ENCODE data around the gene KIF1B. TPM values are rescaled to one million over a fixed set of nuclear protein-coding genes. Genes with fewer than 3 reads are reported as not detected.

KIF1B gene
- total and polyA plus RNA-seq, 9 of the 15 experiments (the other 6 are each of a cell fraction or from before 2014, with no cell fraction given): 2.8 to 19.8 (median 11.9) TPM

DNA sequence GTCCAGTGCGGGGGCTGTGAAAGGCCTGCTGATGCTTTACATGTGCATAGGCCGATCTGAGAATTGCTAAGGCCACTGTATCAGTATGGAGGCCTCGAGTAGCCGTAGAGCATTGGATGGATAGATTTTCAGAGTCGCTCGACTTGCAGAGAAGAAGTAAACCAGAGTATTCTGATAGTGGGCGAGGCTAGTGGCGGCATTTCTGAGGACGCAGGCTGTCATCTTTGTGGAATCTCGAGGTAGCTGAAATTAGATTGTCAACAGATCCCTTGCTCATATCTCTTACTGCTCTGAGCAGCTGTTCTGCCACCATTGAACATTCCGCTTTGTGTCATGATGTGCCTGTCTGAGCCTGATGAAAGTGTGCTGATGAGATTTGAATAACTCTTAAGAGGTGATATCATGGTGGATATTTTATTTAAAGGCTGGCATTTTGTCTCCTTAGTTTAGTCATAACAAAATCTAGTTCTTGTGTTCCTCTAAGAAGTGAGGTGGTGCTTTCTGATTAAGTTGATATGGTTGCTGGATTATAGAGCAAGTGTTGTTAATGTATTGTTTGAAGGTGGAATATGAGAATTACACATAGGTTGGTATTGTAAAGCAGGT, 1.5 kb downstream of the KIF1B start (continued):
- TF ChIP-seq, protein P1, sequence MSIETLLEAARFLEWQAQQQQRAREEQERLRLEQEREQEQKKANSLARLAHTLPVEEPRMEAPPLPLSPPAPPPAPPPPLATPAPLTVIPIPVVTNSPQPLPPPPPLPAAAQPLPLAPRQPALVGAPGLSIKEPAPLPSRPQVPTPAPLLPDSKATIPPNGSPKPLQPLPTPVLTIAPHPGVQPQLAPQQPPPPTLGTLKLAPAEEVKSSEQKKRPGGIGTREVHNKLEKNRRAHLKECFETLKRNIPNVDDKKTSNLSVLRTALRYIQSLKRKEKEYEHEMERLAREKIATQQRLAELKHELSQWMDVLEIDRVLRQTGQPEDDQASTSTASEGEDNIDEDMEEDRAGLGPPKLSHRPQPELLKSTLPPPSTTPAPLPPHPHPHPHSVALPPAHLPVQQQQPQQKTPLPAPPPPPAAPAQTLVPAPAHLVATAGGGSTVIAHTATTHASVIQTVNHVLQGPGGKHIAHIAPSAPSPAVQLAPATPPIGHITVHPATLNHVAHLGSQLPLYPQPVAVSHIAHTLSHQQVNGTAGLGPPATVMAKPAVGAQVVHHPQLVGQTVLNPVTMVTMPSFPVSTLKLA (conservative IDR thresholded peaks at IDR 0.05): peak in 1 of 2 experiments; percentile 49; a peak in 2 of 4 replicates
- no peak for TF ChIP-seq ARHGAP35 (IDR thresholded peaks at IDR 0.05; ENCODE audit: partially characterized antibody)
- peak; percentile 67 for TF ChIP-seq TEAD4 (IDR thresholded peaks at IDR 0.05; ENCODE audit: low read length)
- no peak for TF ChIP-seq TEAD4 (CRISPR knock-in tag; IDR thresholded peaks at IDR 0.05; ENCODE audit: borderline replicate concordance)
- TF ChIP-seq HDAC1 (IDR thresholded peaks at IDR 0.05): peak in 1 of 2 experiments; percentile 34; a peak in 1 of 4 replicates
- peak; percentile 59 for TF ChIP-seq CBFA2T3 (IDR thresholded peaks at IDR 0.05)
- 0 out of 2 replicates have a peak, but pooled peaks have one; percentile 28 for TF ChIP-seq SMARCA4 (IDR thresholded peaks at IDR 0.05)
- TF ChIP-seq ZNF232 (CRISPR knock-in tag; IDR thresholded peaks at IDR 0.05): 0 out of 2 replicates have a peak, but pooled peaks have one; percentile 52
- TF ChIP-seq MAZ (CRISPR knock-in tag; conservative IDR thresholded peaks at IDR 0.05 in 1 of 2, IDR thresholded peaks at IDR 0.05 in 1 of 2): peak in 1 of 2 experiments; percentile 25; a peak in 1 of 4 replicates
- TF ChIP-seq, protein P2, sequence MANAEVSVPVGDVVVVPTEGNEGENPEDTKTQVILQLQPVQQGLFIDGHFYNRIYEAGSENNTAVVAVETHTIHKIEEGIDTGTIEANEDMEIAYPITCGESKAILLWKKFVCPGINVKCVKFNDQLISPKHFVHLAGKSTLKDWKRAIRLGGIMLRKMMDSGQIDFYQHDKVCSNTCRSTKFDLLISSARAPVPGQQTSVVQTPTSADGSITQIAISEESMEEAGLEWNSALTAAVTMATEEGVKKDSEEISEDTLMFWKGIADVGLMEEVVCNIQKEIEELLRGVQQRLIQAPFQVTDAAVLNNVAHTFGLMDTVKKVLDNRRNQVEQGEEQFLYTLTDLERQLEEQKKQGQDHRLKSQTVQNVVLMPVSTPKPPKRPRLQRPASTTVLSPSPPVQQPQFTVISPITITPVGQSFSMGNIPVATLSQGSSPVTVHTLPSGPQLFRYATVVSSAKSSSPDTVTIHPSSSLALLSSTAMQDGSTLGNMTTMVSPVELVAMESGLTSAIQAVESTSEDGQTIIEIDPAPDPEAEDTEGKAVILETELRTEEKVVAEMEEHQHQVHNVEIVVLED (CRISPR knock-in tag; IDR thresholded peaks at IDR 0.05): no peak
- TF ChIP-seq RBM39 (optimal IDR thresholded peaks at IDR 0.05; ENCODE audit: low read depth, low read length): peak; percentile 60
- TF ChIP-seq, protein P3, sequence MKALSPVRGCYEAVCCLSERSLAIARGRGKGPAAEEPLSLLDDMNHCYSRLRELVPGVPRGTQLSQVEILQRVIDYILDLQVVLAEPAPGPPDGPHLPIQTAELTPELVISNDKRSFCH (CRISPR knock-in tag; IDR thresholded peaks at IDR 0.05): no peak
- TF ChIP-seq, protein P3 (tag; IDR thresholded peaks at IDR 0.05): no peak
